IMR-90 (cell line): ENCODE results near the gene ERBB4. TPM values are rescaled to one million over a fixed set of nuclear protein-coding genes. Genes with fewer than 3 reads are reported as not detected.

Experiments
- ATAC-seq: fragments of 200-7000 bp; cut with Tn5 transposase; 2 replicates; pipeline ENCODE4 v1.9.1; 2020; ENCODE audit warnings: low read depth, mild to moderate bottlenecking, moderate library complexity
- BruUV-seq: library from RNA; stranded (reverse); fragments of 400-500 nt; replicated peaks from 2 replicates; lab custom pipeline; 2021; lab: Mats Ljungman, UMichigan
- CTCF ChIA-PET: fragments of 300-600 bp; formaldehyde crosslinking; extraction: SDS; loops from one replicate; lab custom pipeline; 2021; ENCODE audit warnings: antibody characterized with exemption; lab: Yijun Ruan, JAX
- POLR2A ChIA-PET: fragments of 300-600 bp; sonication (Branson Sonifier 250); formaldehyde crosslinking; loops from one replicate; lab custom pipeline; 2022; ENCODE audit warnings: antibody characterized with exemption; ENCODE audit not compliant: unreplicated experiment; lab: Charles Lee
- DNase-seq: peaks from one replicate; pipeline ENCODE4 v3.0.0; 2013
- H2AFZ ChIP-seq: replicated peaks from 2 replicates; pipeline ENCODE3; 2013; ENCODE audit warnings: low read length, mild to moderate bottlenecking; ENCODE audit not compliant: poor library complexity
- H2AK5ac ChIP-seq: 2 replicates; pipeline ENCODE4 v1.6.1; 2013; ENCODE audit warnings: low read depth, low read length, inconsistent platforms
- H2AK9ac ChIP-seq: replicated peaks from 2 replicates; pipeline ENCODE3; 2013; ENCODE audit warnings: mild to moderate bottlenecking, low read depth, low read length, moderate library complexity; ENCODE audit not compliant: poor library complexity
- H2BK120ac ChIP-seq: 2 replicates; pipeline ENCODE4 v1.6.1; 2013; ENCODE audit warnings: low read depth, low read length, inconsistent platforms
- H2BK15ac ChIP-seq: 3 replicates; pipeline ENCODE4 v1.6.1; 2013; ENCODE audit warnings: low read depth, low read length, inconsistent platforms
- H2BK20ac ChIP-seq: 2 replicates; pipeline ENCODE4 v1.6.1; 2013; ENCODE audit warnings: low read depth, mild to moderate bottlenecking, inconsistent platforms, low read length, moderate library complexity
- H2BK5ac ChIP-seq: 2 replicates; pipeline ENCODE4 v1.6.1; 2013; ENCODE audit warnings: mild to moderate bottlenecking, low read depth, low read length, inconsistent platforms; ENCODE audit not compliant: poor library complexity, severe bottlenecking
- H3K14ac ChIP-seq: replicated peaks from 2 replicates; pipeline ENCODE4 v1.6.1; 2013; ENCODE audit warnings: low read depth, low read length, inconsistent platforms
- H3K18ac ChIP-seq: 2 replicates; pipeline ENCODE4 v1.6.1; 2013; ENCODE audit warnings: low read depth, low read length, control low read depth
- H3K23ac ChIP-seq: 2 replicates; pipeline ENCODE4 v1.6.1; 2013; ENCODE audit warnings: low read depth, low read length, inconsistent platforms
- H3K27ac ChIP-seq: 2 replicates; pipeline ENCODE4 v1.5.1; 2013; ENCODE audit warnings: mild to moderate bottlenecking, control low read depth, low read length; ENCODE audit not compliant: insufficient read depth
- H3K27me3 ChIP-seq: 2 replicates; pipeline ENCODE4 v1.6.1; 2013; ENCODE audit warnings: low read length; ENCODE audit not compliant: control insufficient read depth, insufficient read depth
- H3K36me3 ChIP-seq: 2 replicates; pipeline ENCODE4 v1.6.1; 2013; ENCODE audit warnings: low read length, mixed read lengths; ENCODE audit not compliant: control insufficient read depth, insufficient read depth
- H3K4ac ChIP-seq: 2 replicates; pipeline ENCODE4 v1.6.1; 2013; ENCODE audit warnings: low read depth, low read length, inconsistent platforms
- H3K4me1 ChIP-seq: 2 replicates; pipeline ENCODE4 v1.6.1; 2013; ENCODE audit warnings: low read length, mixed read lengths; ENCODE audit not compliant: control insufficient read depth, insufficient read depth
- H3K4me2 ChIP-seq: 2 replicates; pipeline ENCODE4 v1.6.1; 2013; ENCODE audit warnings: low read depth, mild to moderate bottlenecking, control low read depth, low read length, moderate library complexity
- H3K4me3 ChIP-seq: 2 replicates; pipeline ENCODE4 v1.5.1; 2013; ENCODE audit warnings: low read depth, mild to moderate bottlenecking, control low read depth, low read length, moderate library complexity; ENCODE audit not compliant: insufficient read depth
- H3K56ac ChIP-seq: 2 replicates; pipeline ENCODE4 v1.6.1; 2013; ENCODE audit warnings: low read length, inconsistent platforms; ENCODE audit not compliant: insufficient read depth; ENCODE audit errors: extremely low read depth
- H3K79me1 ChIP-seq, 2 experiments: 2 replicates each; pipeline ENCODE4 v1.6.1; 2013; ENCODE audit warnings: low read length in 2 of 2, inconsistent platforms in 1 of 2, low read depth in 1 of 2
- H3K9ac ChIP-seq: 2 replicates; pipeline ENCODE4 v1.6.1; 2013; ENCODE audit warnings: low read depth, low read length, control low read depth
- H3K9me1 ChIP-seq: 2 replicates; pipeline ENCODE4 v1.6.1; 2013; ENCODE audit warnings: low read length, inconsistent platforms; ENCODE audit not compliant: insufficient read depth
- H3K9me3 ChIP-seq: 2 replicates; pipeline ENCODE4 v1.6.1; 2013; ENCODE audit warnings: low read length; ENCODE audit not compliant: control insufficient read depth, insufficient read depth
- H4K20me1 ChIP-seq: 2 replicates; pipeline ENCODE4 v1.6.1; 2013; ENCODE audit warnings: low read length, inconsistent platforms; ENCODE audit not compliant: insufficient read depth
- H4K5ac ChIP-seq: 2 replicates; pipeline ENCODE4 v1.6.1; 2013; ENCODE audit warnings: mild to moderate bottlenecking, low read depth, low read length, control low read depth
- H4K8ac ChIP-seq, 2 experiments: 2 replicates each; pipeline ENCODE4 v1.6.1; 2013; ENCODE audit warnings: low read depth in 2 of 2, low read length in 2 of 2, control low read depth in 1 of 2, inconsistent platforms in 1 of 2
- H4K91ac ChIP-seq: 2 replicates; pipeline ENCODE4 v1.6.1; 2013; ENCODE audit warnings: low read depth, low read length, inconsistent platforms; ENCODE audit not compliant: insufficient read depth
- CEBPB ChIP-seq: IDR thresholded peaks from 2 replicates; pipeline ENCODE4 v1.6.1; 2012; ENCODE audit warnings: low read depth, low read length, improper control_type of control experiment
- CHD1 ChIP-seq: IDR thresholded peaks from 2 replicates; pipeline ENCODE4 v1.6.1; 2012; ENCODE audit warnings: low read depth, low read length, improper control_type of control experiment
- FOS ChIP-seq: fragments of 150-350 bp; IDR thresholded peaks from 2 replicates; pipeline ENCODE4 v1.6.1; 2016; ENCODE audit warnings: low read depth, low read length
- MAFK ChIP-seq: IDR thresholded peaks from 2 replicates; pipeline ENCODE4 v1.6.1; 2012; ENCODE audit warnings: low read depth, low read length, improper control_type of control experiment
- MAZ ChIP-seq: IDR thresholded peaks from 2 replicates; pipeline ENCODE4 v1.6.1; 2012; ENCODE audit warnings: low read depth, mild to moderate bottlenecking, low read length, improper control_type of control experiment, moderate library complexity, borderline replicate concordance
- MXI1 ChIP-seq: IDR thresholded peaks from 2 replicates; pipeline ENCODE4 v1.6.1; 2012; ENCODE audit warnings: low read depth, mild to moderate bottlenecking, low read length, moderate library complexity, borderline replicate concordance
- NFE2L2 ChIP-seq: fragments of 150-350 bp; IDR thresholded peaks from 2 replicates; pipeline ENCODE4 v1.6.1; 2016; ENCODE audit warnings: low read depth, mild to moderate bottlenecking, low read length
- POLR2A ChIP-seq: IDR thresholded peaks from 2 replicates; pipeline ENCODE4 v1.6.1; 2012; ENCODE audit warnings: mild to moderate bottlenecking, low read depth, low read length
- RAD21 ChIP-seq: IDR thresholded peaks from 2 replicates; pipeline ENCODE4 v1.6.1; 2012; ENCODE audit warnings: low read length, improper control_type of control experiment
- RCOR1 ChIP-seq: IDR thresholded peaks from 2 replicates; pipeline ENCODE4 v1.6.1; 2012; ENCODE audit warnings: mild to moderate bottlenecking, low read length, improper control_type of control experiment; ENCODE audit not compliant: insufficient replicate concordance
- RFX5 ChIP-seq: IDR thresholded peaks from 2 replicates; pipeline ENCODE4 v1.8.0; 2012; ENCODE audit warnings: low read depth, mild to moderate bottlenecking, low read length, moderate library complexity
- SMC3 ChIP-seq: fragments of 150-350 bp; IDR thresholded peaks from 2 replicates; pipeline ENCODE4 v1.6.1; 2016; ENCODE audit warnings: low read depth, mild to moderate bottlenecking, antibody characterized with exemption, low read length, moderate library complexity
- WGBS, 2 experiments: methylation state at CpG; one replicate each; pipeline versions ENCODE4 v1.1.5 to v1.1.7; 2013; ENCODE audit warnings: missing lambda C conversion rate in 2 of 2; ENCODE audit not compliant: insufficient read length in 1 of 2; ENCODE audit errors: extremely low coverage in 2 of 2; 5-methylcytosine and 5-hydroxymethylcytosine counted together
- dilution Hi-C: fragments of 300-500 bp; cut with HindIII; formaldehyde crosslinking; loops from one replicate; pipeline ENCODE4 v1.14.3; 2018; ENCODE audit warnings: low sequenced_read_pairs; ENCODE audit not compliant: unreplicated experiment
- in situ Hi-C: fragments of 300-500 bp; cut with MboI; formaldehyde crosslinking; loops from 3 replicates; pipeline ENCODE4 v1.14.3; 2019; ENCODE audit warnings: low sequenced_read_pairs, inconsistent platforms, mixed read lengths
- intact Hi-C: fragments of 100-400 bp; cut with micrococcal nuclease; formaldehyde crosslinking; loops from 2 replicates; pipeline ENCODE4 v1.10.0; 2022
- polyA plus RNA-seq, 3 experiments: library from polyadenylated mRNA; depleted of rRNA; stranded (reverse); fragments of >200 nt; gene quantifications; 2 replicates each; pipeline ENCODE4 v1.2.3, GENCODE V29; 2012; ENCODE audit warnings: low replicate concordance in 1 of 3
- total RNA-seq: library from RNA; depleted of rRNA; stranded (reverse); fragments of >200 nt; gene quantifications from 2 replicates; pipeline ENCODE4 v1.2.3, GENCODE V29; 2012
- TF ChIP-seq, protein P1 (sequence below): fragments of 150-350 bp; IDR thresholded peaks from 2 replicates; pipeline ENCODE4 v1.6.1; 2016; ENCODE audit warnings: low read depth, mild to moderate bottlenecking, low read length, moderate library complexity, borderline replicate concordance
- TF ChIP-seq, protein P2 (sequence below): conservative IDR thresholded peaks from 2 replicates; pipeline ENCODE4 v1.5.1; 2012; ENCODE audit warnings: mild to moderate bottlenecking, low read depth, low read length, improper control_type of control experiment
- TF ChIP-seq, protein P3 (sequence below): fragments of 150-350 bp; IDR thresholded peaks from 2 replicates; pipeline ENCODE4 v1.6.1; 2017; ENCODE audit warnings: mild to moderate bottlenecking, antibody characterized with exemption, low read length, low read depth

The ERBB4 gene
- total and polyA plus RNA-seq, 2 of the 4 experiments (the other 2 are of a cell fraction): not detected

DNA sequence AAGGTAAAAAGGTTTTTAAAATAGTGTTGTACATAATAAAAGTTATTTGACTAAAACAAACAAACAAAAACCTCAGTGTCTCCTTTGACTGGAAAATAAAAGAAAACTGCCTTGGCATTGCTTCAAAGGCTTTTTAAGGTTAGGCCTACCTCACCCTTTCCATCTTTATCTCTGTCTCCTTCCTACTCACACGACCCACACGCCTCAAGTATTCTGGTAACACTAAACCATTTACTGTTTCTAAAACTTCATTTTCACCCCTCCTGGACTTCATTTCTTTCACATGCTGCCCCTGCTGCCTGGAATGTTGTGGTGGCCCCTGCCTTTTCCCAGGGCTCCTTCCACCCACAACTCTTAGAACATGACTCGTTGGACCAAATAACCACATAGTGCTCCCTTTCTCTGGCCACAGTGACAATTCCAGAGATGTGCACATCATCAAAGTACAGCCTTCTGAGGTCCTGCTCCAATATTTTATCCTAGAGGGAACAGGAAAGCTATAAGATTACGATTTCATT lies 54.0 kb downstream of the ERBB4 start:
- no peak overlapping the region for H3K9ac ChIP-seq
- H3K27me3 ChIP-seq: no peaks in the 10 kb centered on the region
- no peak overlapping the region for H2AK5ac ChIP-seq
- H3K9me3 ChIP-seq: no peaks in the 10 kb centered on the region
- H3K4me3 ChIP-seq: no peak overlapping the region
- no peak overlapping the region for H4K8ac ChIP-seq
- H3K4me2 ChIP-seq: no peak overlapping the region
- H3K9me1 ChIP-seq: no peaks in the 10 kb centered on the region
- H3K18ac ChIP-seq: no peak overlapping the region
- no peak overlapping the region for H2BK15ac ChIP-seq
- H2BK5ac ChIP-seq: no peak overlapping the region
- no peak overlapping the region for H3K4ac ChIP-seq
- ChIA-PET CTCF (no interaction called here), POLR2A (no interaction called here)
- in situ Hi-C loops (no loop called here), dilution Hi-C loops (no loop called here), intact Hi-C loops (no loop called here)
- BruUV-seq: no TSS peak
- H3K56ac ChIP-seq: no peak overlapping the region
- no peaks in the 10 kb centered on the region for H4K20me1 ChIP-seq
- ATAC-seq (no peak), DNase-seq (no peak)
- H2AFZ ChIP-seq: no peak overlapping the region
- H3K14ac ChIP-seq: no peak overlapping the region
- no peak overlapping the region for H2BK20ac ChIP-seq
- no peaks in the 10 kb centered on the region for H3K4me1 ChIP-seq
- H2AK9ac ChIP-seq: no peak overlapping the region
- TF ChIP-seq MAFK (no peak), RCOR1 (no peak), CHD1 (no peak), POLR2A (no peak), CEBPB (no peak), MXI1 (no peak), RFX5 (no peak), MAZ (no peak), SMC3 (no peak), NFE2L2 (no peak), FOS (no peak), RAD21 (no peak)
- TF ChIP-seq, protein P1, sequence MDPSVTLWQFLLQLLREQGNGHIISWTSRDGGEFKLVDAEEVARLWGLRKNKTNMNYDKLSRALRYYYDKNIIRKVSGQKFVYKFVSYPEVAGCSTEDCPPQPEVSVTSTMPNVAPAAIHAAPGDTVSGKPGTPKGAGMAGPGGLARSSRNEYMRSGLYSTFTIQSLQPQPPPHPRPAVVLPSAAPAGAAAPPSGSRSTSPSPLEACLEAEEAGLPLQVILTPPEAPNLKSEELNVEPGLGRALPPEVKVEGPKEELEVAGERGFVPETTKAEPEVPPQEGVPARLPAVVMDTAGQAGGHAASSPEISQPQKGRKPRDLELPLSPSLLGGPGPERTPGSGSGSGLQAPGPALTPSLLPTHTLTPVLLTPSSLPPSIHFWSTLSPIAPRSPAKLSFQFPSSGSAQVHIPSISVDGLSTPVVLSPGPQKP: no peak
- TF ChIP-seq, protein P2, sequence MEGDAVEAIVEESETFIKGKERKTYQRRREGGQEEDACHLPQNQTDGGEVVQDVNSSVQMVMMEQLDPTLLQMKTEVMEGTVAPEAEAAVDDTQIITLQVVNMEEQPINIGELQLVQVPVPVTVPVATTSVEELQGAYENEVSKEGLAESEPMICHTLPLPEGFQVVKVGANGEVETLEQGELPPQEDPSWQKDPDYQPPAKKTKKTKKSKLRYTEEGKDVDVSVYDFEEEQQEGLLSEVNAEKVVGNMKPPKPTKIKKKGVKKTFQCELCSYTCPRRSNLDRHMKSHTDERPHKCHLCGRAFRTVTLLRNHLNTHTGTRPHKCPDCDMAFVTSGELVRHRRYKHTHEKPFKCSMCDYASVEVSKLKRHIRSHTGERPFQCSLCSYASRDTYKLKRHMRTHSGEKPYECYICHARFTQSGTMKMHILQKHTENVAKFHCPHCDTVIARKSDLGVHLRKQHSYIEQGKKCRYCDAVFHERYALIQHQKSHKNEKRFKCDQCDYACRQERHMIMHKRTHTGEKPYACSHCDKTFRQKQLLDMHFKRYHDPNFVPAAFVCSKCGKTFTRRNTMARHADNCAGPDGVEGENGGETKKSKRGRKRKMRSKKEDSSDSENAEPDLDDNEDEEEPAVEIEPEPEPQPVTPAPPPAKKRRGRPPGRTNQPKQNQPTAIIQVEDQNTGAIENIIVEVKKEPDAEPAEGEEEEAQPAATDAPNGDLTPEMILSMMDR: no peak
- TF ChIP-seq, protein P3, sequence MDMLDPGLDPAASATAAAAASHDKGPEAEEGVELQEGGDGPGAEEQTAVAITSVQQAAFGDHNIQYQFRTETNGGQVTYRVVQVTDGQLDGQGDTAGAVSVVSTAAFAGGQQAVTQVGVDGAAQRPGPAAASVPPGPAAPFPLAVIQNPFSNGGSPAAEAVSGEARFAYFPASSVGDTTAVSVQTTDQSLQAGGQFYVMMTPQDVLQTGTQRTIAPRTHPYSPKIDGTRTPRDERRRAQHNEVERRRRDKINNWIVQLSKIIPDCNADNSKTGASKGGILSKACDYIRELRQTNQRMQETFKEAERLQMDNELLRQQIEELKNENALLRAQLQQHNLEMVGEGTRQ: no peak
- no peak overlapping the region for H2BK120ac ChIP-seq
- H3K23ac ChIP-seq: no peak overlapping the region
- H4K5ac ChIP-seq: no peak overlapping the region
- no peak overlapping the region for H3K27ac ChIP-seq
- H3K36me3 ChIP-seq: no peaks in the 10 kb centered on the region
- no peaks in the 10 kb centered on the region for H3K79me1 ChIP-seq
- 20% methylated on average over 1 of the region's 4 CpGs; no CpG with 5 or more reads in 1 of the 2 experiments for WGBS, 2 experiments
- no peak overlapping the region for H4K91ac ChIP-seq
